ENCODE measurements around the gene TRPM3. TPM values are rescaled to one million over a fixed set of nuclear protein-coding genes. Genes with fewer than 3 reads are reported as not detected.

Gene TRPM3
- total and polyA plus RNA-seq, 7 experiments from 2014 or later: not detected

DNA sequence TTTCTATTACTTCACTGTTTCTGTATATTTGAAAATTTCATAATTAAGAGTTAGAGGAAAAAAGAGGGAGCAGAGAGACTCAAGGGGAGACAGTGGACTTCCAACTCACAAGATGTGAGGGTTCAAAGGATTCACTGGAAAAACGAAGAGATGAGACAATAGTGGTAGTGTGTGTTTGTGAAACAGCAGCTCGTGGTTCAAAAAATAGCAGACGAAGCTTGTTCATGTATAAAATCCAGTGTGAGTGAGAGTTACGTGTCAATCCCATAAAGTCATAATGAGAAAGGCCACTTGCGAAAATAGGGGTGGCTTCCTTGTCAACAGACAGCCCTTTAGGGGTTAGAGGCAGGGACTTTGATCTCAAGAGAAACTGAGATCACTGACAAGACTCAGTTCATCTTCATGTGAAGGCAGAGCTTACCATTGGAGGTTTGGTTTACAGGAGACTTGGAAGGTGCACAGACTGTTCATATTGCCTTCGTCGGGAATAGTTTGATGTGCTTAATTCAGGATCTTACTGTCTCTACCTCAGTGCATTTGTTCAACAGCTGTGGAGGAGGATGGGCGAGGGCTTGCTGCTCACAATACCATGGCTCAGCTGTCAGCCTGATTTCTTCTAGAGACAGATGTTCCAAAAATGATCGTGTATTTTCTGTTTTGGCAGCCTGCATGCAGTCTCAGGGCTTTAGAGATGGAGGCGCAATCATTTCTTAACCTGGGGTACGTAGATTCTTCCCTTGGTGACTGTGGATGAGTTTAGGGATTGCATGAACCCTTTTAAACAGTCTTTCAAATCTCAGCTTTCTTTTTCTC is 601.3 kb downstream of the TRPM3 start:
- H3K27ac Mint-ChIP-seq: peak overlapping the region in 3 of 9 donors; percentile 11 to 75 (median 20)
- ChIA-PET CTCF (no interaction called here), POLR2A (no interaction called here)
- peaks cover 0 to 11% (median 3%) of the 10 kb centered on the region in 5 donors for H3K36me3 Mint-ChIP-seq
- ATAC-seq (no peak), DNase-seq (no peak)
- no peaks in the 10 kb centered on the region for H3K27me3 Mint-ChIP-seq
- Histone ChIP-seq H3K4me1 (ENCODE audit: control insufficient read depth in 2 of 2, insufficient read depth in 2 of 2, low read length in 2 of 2) (no peaks in the 10 kb centered on the region), H3K27ac (ENCODE audit: low read depth, low read length) (no peak overlapping the region), H3K36me3 (ENCODE audit: control insufficient read depth in 2 of 3, insufficient read depth in 3 of 3, low read length in 3 of 3) (no peaks in the 10 kb centered on the region), H3K27me3 (ENCODE audit: control insufficient read depth in 2 of 2, insufficient read depth in 2 of 2, low read length in 2 of 2) (no peaks in the 10 kb centered on the region), H3K4me3 (ENCODE audit: low read length) (no peak overlapping the region), H3K9me3 (ENCODE audit: control insufficient read depth in 2 of 3, low read length in 3 of 3) (peaks cover 0 to 5% (median 0%) of the 10 kb centered on the region in 3 experiments)
- peak overlapping the region in 1 of 10 donors; percentile 68 for H3K4me3 Mint-ChIP-seq
- peaks cover 0 to 20% (median 8%) of the 10 kb centered on the region in 11 donors for H3K9me3 Mint-ChIP-seq
- H3K4me1 Mint-ChIP-seq: peaks cover 0 to 23% (median 0%) of the 10 kb centered on the region in 7 donors
- intact Hi-C loops (cut with micrococcal nuclease): loop anchor here in 1 of 2 donors (2.0 kb wide), 1 partner anchor 43 kb away; no protein-coding TSS in a partner anchor

DNA sequence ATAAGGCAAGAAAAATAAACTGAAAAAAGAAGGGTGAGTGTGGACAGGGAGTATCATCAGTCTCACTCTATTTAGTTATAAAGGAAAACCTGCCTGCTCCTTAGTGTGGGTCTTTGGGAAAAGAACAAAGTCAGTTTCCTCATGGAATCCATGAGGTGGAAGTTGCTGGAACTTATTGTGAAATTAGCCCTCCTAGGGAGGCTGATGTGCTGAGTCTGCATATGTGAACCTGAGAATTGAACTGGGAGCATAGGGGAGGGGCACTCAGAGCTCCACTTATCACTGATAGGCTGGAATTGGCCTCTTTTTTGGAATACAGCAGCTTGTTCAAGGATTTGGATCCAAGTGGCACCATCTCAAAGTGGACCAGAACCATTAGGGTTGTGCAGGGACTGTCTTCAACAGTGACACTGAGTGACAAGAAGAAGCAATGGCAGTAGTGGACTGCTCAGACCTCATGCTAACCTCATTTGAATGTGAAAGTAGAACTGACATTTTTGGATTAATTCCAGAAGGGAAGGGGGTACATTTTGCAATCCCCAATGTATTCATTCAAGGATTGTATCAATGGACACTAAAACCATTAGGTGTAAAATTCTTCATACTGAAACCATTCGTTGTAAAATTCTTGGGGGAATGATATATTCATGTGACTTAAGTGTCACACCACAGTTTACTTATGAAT is 603.4 kb downstream of the TRPM3 start:
- intact Hi-C loops (cut with micrococcal nuclease): no loop called here
- H3K9me3 Mint-ChIP-seq: peaks cover 0 to under 1% (median 0%) of the 10 kb centered on the region in 11 donors
- no peak overlapping the region for H3K27ac ChIP-seq (ENCODE audit: low read depth, low read length)

DNA sequence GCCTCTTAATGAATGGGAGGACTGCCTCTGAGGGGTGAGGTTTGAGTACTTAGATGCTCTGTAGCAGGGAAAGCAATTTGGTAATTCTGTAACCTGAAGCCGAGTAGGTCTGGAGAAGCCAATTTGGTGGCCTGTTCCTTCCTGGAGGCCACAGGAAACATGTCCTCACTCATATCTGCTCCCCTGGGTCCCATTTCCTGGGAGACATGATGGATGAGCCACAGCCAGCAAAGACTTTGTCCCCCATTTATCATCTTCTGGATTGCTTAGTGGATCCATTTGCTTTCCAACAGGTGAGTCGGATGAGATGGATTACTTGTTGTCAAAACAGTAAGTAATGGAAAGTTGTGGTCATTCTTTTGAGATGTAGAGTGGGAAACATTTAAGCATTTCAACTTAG is 607.1 kb downstream of the TRPM3 start:
- intact Hi-C loops (cut with micrococcal nuclease): no loop called here
- Histone ChIP-seq H3K27ac (ENCODE audit: low read depth, low read length) (no peak overlapping the region), H3K9me3 (ENCODE audit: control insufficient read depth in 2 of 3, low read length in 3 of 3) (no peaks in the 10 kb centered on the region), H3K4me1 (ENCODE audit: control insufficient read depth in 2 of 2, insufficient read depth in 2 of 2, low read length in 2 of 2) (no peaks in the 10 kb centered on the region), H3K4me3 (ENCODE audit: low read length) (no peak overlapping the region), H3K36me3 (ENCODE audit: control insufficient read depth in 2 of 3, insufficient read depth in 3 of 3, low read length in 3 of 3) (no peaks in the 10 kb centered on the region), H3K27me3 (ENCODE audit: control insufficient read depth in 2 of 2, insufficient read depth in 2 of 2, low read length in 2 of 2) (no peaks in the 10 kb centered on the region)
- ATAC-seq (no peak), DNase-seq (no peak)
- no peaks in the 10 kb centered on the region for H3K27me3 Mint-ChIP-seq
- POLR2A ChIA-PET: no interaction called here
- H3K36me3 Mint-ChIP-seq: no peaks in the 10 kb centered on the region
- H3K4me3 Mint-ChIP-seq: no peak overlapping the region
- H3K27ac Mint-ChIP-seq: no peak overlapping the region
- peaks cover 0 to 3% (median 0%) of the 10 kb centered on the region in 11 donors for H3K9me3 Mint-ChIP-seq
- peaks cover 0 to 6% (median 0%) of the 10 kb centered on the region in 7 donors for H3K4me1 Mint-ChIP-seq
- CTCF ChIA-PET: interaction anchor here (1.2 kb wide), 1 partner anchor 10 kb away, joined by 3 read pairs; no protein-coding TSS in a partner anchor

More for the DNA sequence above, 603.4 kb downstream of the TRPM3 start:
- H3K36me3 Mint-ChIP-seq: no peaks in the 10 kb centered on the region
- H3K36me3 ChIP-seq (ENCODE audit: control insufficient read depth in 2 of 3, insufficient read depth in 3 of 3, low read length in 3 of 3): no peaks in the 10 kb centered on the region
- no peaks in the 10 kb centered on the region for H3K9me3 ChIP-seq (ENCODE audit: control insufficient read depth in 2 of 3, low read length in 3 of 3)
- H3K27me3 ChIP-seq (ENCODE audit: control insufficient read depth in 2 of 2, insufficient read depth in 2 of 2, low read length in 2 of 2): no peaks in the 10 kb centered on the region
- H3K4me3 Mint-ChIP-seq: no peak overlapping the region
- POLR2A ChIA-PET: no interaction called here
- H3K4me1 Mint-ChIP-seq: peaks cover 0 to 23% (median 0%) of the 10 kb centered on the region in 7 donors
- DNase-seq (no peak), ATAC-seq (no peak)
- H3K4me1 ChIP-seq (ENCODE audit: control insufficient read depth in 2 of 2, insufficient read depth in 2 of 2, low read length in 2 of 2): no peaks in the 10 kb centered on the region
- CTCF ChIA-PET: no interaction called here
- no peak overlapping the region for H3K27ac Mint-ChIP-seq
- H3K27me3 Mint-ChIP-seq: no peaks in the 10 kb centered on the region
- H3K4me3 ChIP-seq (ENCODE audit: low read length): no peak overlapping the region

DNA sequence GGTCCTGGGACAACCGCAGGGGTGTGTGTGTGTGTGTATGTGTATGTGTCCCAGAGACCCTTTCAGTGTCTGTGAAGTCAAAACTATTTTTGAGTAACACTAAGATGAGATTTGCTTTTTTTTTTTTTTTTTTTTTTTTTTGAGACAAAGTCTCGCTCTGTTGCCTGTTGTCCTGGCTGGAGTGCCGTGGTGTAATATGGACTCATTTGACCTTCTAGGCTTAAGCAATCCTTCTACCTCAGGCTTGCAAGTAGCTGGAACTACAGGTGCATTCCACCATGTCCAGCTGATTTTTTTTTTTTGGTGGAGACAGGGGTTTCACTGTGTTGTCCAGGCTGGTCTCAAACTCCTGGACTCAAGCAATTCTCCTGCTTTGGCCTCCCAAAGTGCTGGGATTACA is 609.6 kb downstream of the TRPM3 start:
- ChIA-PET POLR2A (interaction anchor here (0.5 kb wide), 1 partner anchor 9 kb away, joined by 3 read pairs; no protein-coding TSS in a partner anchor), CTCF (interaction anchor here (0.8 to 1.0 kb wide), 2 partner anchors 11 to 91 kb away, joined by 3 to 5 read pairs; no protein-coding TSS in a partner anchor)
- Histone ChIP-seq H3K27me3 (ENCODE audit: control insufficient read depth in 2 of 2, insufficient read depth in 2 of 2, low read length in 2 of 2) (no peaks in the 10 kb centered on the region), H3K9me3 (ENCODE audit: control insufficient read depth in 2 of 3, low read length in 3 of 3) (no peaks in the 10 kb centered on the region), H3K4me1 (ENCODE audit: control insufficient read depth in 2 of 2, insufficient read depth in 2 of 2, low read length in 2 of 2) (no peaks in the 10 kb centered on the region), H3K27ac (ENCODE audit: low read depth, low read length) (no peak overlapping the region), H3K4me3 (ENCODE audit: low read length) (no peak overlapping the region), H3K36me3 (ENCODE audit: control insufficient read depth in 2 of 3, insufficient read depth in 3 of 3, low read length in 3 of 3) (no peaks in the 10 kb centered on the region)
- Mint-ChIP-seq H3K4me3 (no peak overlapping the region), H3K36me3 (peaks cover 0 to 1% (median 0%) of the 10 kb centered on the region in 5 donors), H3K4me1 (no peaks in the 10 kb centered on the region), H3K27ac (no peak overlapping the region), H3K9me3 (peaks cover 0 to 3% (median 0%) of the 10 kb centered on the region in 11 donors), H3K27me3 (no peaks in the 10 kb centered on the region)
- no peak for DNase-seq
- no peak for ATAC-seq
- intact Hi-C loops (cut with micrococcal nuclease): no loop called here

DNA sequence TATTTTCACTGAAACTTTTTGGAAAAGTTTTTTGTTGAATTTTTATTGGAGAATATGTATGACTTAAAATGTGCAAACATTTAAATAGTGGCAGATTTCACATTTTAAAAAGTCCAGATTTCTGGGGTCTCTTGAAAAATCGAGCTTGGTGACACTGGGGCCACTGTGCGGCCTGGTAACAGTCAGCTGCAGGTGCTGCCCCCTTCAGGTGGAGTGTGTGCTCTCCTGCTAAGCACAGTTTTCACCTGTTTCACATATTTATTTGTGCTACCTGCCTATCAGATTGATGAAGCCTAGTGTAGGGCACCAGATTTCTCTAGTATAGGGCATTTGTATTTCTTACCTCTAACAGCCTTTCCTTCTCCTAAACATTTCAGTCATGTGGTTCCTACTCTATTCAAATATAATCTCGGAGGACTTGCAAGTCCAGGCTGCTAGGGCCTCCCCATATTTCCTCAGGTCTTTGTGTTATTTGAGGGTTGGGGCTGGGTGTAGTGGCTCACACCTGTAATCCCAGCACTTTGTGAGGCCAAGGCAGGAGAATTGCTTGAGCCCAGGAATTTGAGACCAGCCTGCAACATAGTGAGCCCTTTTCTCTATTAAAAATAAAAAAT is 611.2 kb downstream of the TRPM3 start:
- H3K9me3 Mint-ChIP-seq: peaks cover 0 to 3% (median 0%) of the 10 kb centered on the region in 11 donors

DNA sequence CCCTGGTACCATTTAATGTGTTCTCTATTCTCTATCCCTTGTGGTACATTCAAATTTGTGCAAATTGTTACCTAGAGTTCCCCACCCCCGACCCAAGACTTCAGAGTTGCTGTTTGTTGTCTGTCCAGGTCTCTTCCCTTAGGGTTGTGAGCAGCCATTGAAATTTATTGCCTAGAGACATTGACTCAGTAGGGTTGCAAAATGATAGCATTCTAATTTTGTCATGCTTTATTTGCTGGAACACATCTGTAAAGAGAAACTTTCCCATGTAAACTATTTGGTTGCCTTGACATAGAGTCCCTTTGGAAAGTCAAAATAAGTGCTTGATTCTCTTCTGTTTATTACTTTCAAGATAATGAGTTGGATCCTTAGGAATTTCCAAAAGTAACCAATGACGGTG is 615.3 kb downstream of the TRPM3 start:
- POLR2A ChIA-PET: no interaction called here
- CTCF ChIA-PET: no interaction called here
- peak overlapping the region in 1 of 9 donors; percentile 48 for H3K27ac Mint-ChIP-seq
- no peaks in the 10 kb centered on the region for H3K27me3 ChIP-seq (ENCODE audit: control insufficient read depth in 2 of 2, insufficient read depth in 2 of 2, low read length in 2 of 2)
- no peak for DNase-seq
- peaks cover 0 to 1% (median 0%) of the 10 kb centered on the region in 5 donors for H3K36me3 Mint-ChIP-seq
- H3K27ac ChIP-seq (ENCODE audit: low read depth, low read length): no peak overlapping the region
- no peaks in the 10 kb centered on the region for H3K9me3 ChIP-seq (ENCODE audit: control insufficient read depth in 2 of 3, low read length in 3 of 3)
- peaks cover 0 to 3% (median 0%) of the 10 kb centered on the region in 11 donors for H3K9me3 Mint-ChIP-seq
- no peaks in the 10 kb centered on the region for H3K36me3 ChIP-seq (ENCODE audit: control insufficient read depth in 2 of 3, insufficient read depth in 3 of 3, low read length in 3 of 3)
- H3K4me1 Mint-ChIP-seq: peaks cover 0 to 15% (median 9%) of the 10 kb centered on the region in 7 donors
- no peaks in the 10 kb centered on the region for H3K27me3 Mint-ChIP-seq
- no peak overlapping the region for H3K4me3 Mint-ChIP-seq
- no peaks in the 10 kb centered on the region for H3K4me1 ChIP-seq (ENCODE audit: control insufficient read depth in 2 of 2, insufficient read depth in 2 of 2, low read length in 2 of 2)
- intact Hi-C loops (cut with micrococcal nuclease): no loop called here
- ATAC-seq: no peak
- H3K4me3 ChIP-seq (ENCODE audit: low read length): no peak overlapping the region

More for the DNA sequence above, 611.2 kb downstream of the TRPM3 start:
- no peaks in the 10 kb centered on the region for H3K27me3 Mint-ChIP-seq
- peaks cover 0 to 1% (median 0%) of the 10 kb centered on the region in 5 donors for H3K36me3 Mint-ChIP-seq
- CTCF ChIA-PET: no interaction called here
- H3K4me3 Mint-ChIP-seq: no peak overlapping the region
- Histone ChIP-seq H3K36me3 (ENCODE audit: control insufficient read depth in 2 of 3, insufficient read depth in 3 of 3, low read length in 3 of 3) (no peaks in the 10 kb centered on the region), H3K27me3 (ENCODE audit: control insufficient read depth in 2 of 2, insufficient read depth in 2 of 2, low read length in 2 of 2) (no peaks in the 10 kb centered on the region), H3K27ac (ENCODE audit: low read depth, low read length) (no peak overlapping the region), H3K4me1 (ENCODE audit: control insufficient read depth in 2 of 2, insufficient read depth in 2 of 2, low read length in 2 of 2) (no peaks in the 10 kb centered on the region), H3K9me3 (ENCODE audit: control insufficient read depth in 2 of 3, low read length in 3 of 3) (no peaks in the 10 kb centered on the region), H3K4me3 (ENCODE audit: low read length) (no peak overlapping the region)
- intact Hi-C loops (cut with micrococcal nuclease): no loop called here
- POLR2A ChIA-PET: no interaction called here
- DNase-seq (no peak), ATAC-seq (no peak)
- H3K27ac Mint-ChIP-seq: no peak overlapping the region
- H3K4me1 Mint-ChIP-seq: peaks cover 0 to 8% (median 3%) of the 10 kb centered on the region in 7 donors
